ENCODE data around the gene LRWD1. TPM values are rescaled to one million over a fixed set of nuclear protein-coding genes. Genes with fewer than 3 reads are reported as not detected.

The LRWD1 gene
- total and polyA plus RNA-seq, 2 of the 13 experiments (the other 11 are each of a cell fraction or from before 2014, with no cell fraction given): 8.5 to 16.3 TPM

GRCh38 chr7:102478314-102479208, 13.8 kb downstream of the LRWD1 start, which contains the start of gene POLR2J (continued):
- 0 out of 2 replicates have a peak, but pooled peaks have one; percentile 35 for TF ChIP-seq YEATS4 (CRISPR knock-in tag; IDR thresholded peaks at IDR 0.05; ENCODE audit: borderline replicate concordance)
- TF ChIP-seq ELF1 (CRISPR knock-in tag; IDR thresholded peaks at IDR 0.05): peak; percentile 81
- TF ChIP-seq PATZ1 (CRISPR knock-in tag; IDR thresholded peaks at IDR 0.05): 0 out of 2 replicates have a peak, but pooled peaks have one; percentile 19
- peak; percentile 41; the same call in 1 of the 2 replicates for TF ChIP-seq MIXL1 (CRISPR knock-in tag; IDR thresholded peaks at IDR 0.05)
- TF ChIP-seq TAF1 (CRISPR knock-in tag; IDR thresholded peaks at IDR 0.05): peak; percentile 57; the same call in 1 of the 2 replicates
- TF ChIP-seq KMT2B (CRISPR knock-in tag; IDR thresholded peaks at IDR 0.05): peak; percentile 58; the same call in 1 of the 2 replicates
- 0 out of 2 replicates have a peak, but pooled peaks have one; percentile 15 for TF ChIP-seq FOSL2 (CRISPR knock-in tag; IDR thresholded peaks at IDR 0.05)
- TF ChIP-seq ZFY (CRISPR knock-in tag; IDR thresholded peaks at IDR 0.05): peak; percentile 64
- 0 out of 2 replicates have a peak, but pooled peaks have one; percentile 10 for TF ChIP-seq ARID5B (CRISPR knock-in tag; IDR thresholded peaks at IDR 0.05)
- TF ChIP-seq ZNF614 (CRISPR knock-in tag; IDR thresholded peaks at IDR 0.05; ENCODE audit: borderline replicate concordance): 0 out of 2 replicates have a peak, but pooled peaks have one; percentile 29
- peak; percentile 97 for TF ChIP-seq ZNF574 (CRISPR knock-in tag; IDR thresholded peaks at IDR 0.05)
- TF ChIP-seq POLR2A (IDR thresholded peaks at IDR 0.05; ENCODE audit: insufficient read depth in 1 of 2, low read depth in 2 of 2, low read length in 2 of 2): peak; percentile 28 to 38; a peak in 1 of 4 replicates
- peak; percentile 72; the same call in 1 of the 2 replicates for TF ChIP-seq YEATS2 (CRISPR knock-in tag; IDR thresholded peaks at IDR 0.05; ENCODE audit: borderline replicate concordance)
- TF ChIP-seq KLF16 (CRISPR knock-in tag; IDR thresholded peaks at IDR 0.05): peak in 1 of 2 experiments; percentile 50; a peak in 1 of 4 replicates
- TF ChIP-seq GABPB1 (CRISPR knock-in tag; IDR thresholded peaks at IDR 0.05): peak; percentile 91
- peak; percentile 88 for TF ChIP-seq THAP11 (CRISPR knock-in tag; IDR thresholded peaks at IDR 0.05)
- TF ChIP-seq TFDP2 (CRISPR knock-in tag; IDR thresholded peaks at IDR 0.05): 0 out of 2 replicates have a peak, but pooled peaks have one; percentile 24
- peak; percentile 38; the same call in 1 of the 2 replicates for TF ChIP-seq RXRB (CRISPR knock-in tag; IDR thresholded peaks at IDR 0.05; ENCODE audit: borderline replicate concordance)
- 0 out of 2 replicates have a peak, but pooled peaks have one; percentile 32 for TF ChIP-seq SMAD3 (CRISPR knock-in tag; IDR thresholded peaks at IDR 0.05)
